H1 (cell line): ENCODE data around the gene ELAPOR2. TPM values are rescaled to one million over a fixed set of nuclear protein-coding genes. Genes with fewer than 3 reads are reported as not detected.

Experiments
- POLR2AphosphoS5 ChIP-seq: IDR thresholded peaks from 2 replicates; pipeline ENCODE4 v1.6.1; 2011; ENCODE audit warnings: low read depth, low read length
- RAD21 ChIP-seq, 2 experiments: IDR thresholded peaks in 1 of 2; conservative IDR thresholded peaks in 1 of 2; 2 replicates each; pipeline ENCODE4 v1.6.1; 2011; ENCODE audit warnings: low read depth in 2 of 2, low read length in 2 of 2, improper control_type of control experiment in 1 of 2, inconsistent platforms in 1 of 2, mild to moderate bottlenecking in 1 of 2, moderate library complexity in 1 of 2
- polyA plus RNA-seq, 7 experiments: library from polyadenylated mRNA; depleted of rRNA in 3 of 7; stranded (reverse) in 5 of 7; unstranded in 2 of 7; fragments of >200 nt in 5 of 7; fragments of 200-250 nt in 2 of 7; gene quantifications; 1 replicate in 5 of 7; 2 replicates in 1 of 7; 4 replicates in 1 of 7; pipeline versions ENCODE4 v1.2.1 to v1.2.3, GENCODE V29; 2011 to 2013; ENCODE audit warnings: missing spikeins in 2 of 7, mixed read lengths in 2 of 7
- total RNA-seq: library from RNA; stranded (reverse); fragmentation: NEBNext Ultra II Directional; extraction: Animal tissue kit (Norgen Biotek cat#: 25700); gene quantifications from 2 replicates; pipeline ENCODE4 v1.2.1, GENCODE V29; 2021

ELAPOR2 gene
- total and polyA plus RNA-seq, 2 of the 8 experiments (the other 6 are each of a cell fraction or from before 2014, with no cell fraction given), result 12.9 to 32.9 TPM

- TF ChIP-seq RAD21 (IDR thresholded peaks at IDR 0.05 in 1 of 2, conservative IDR thresholded peaks at IDR 0.05 in 1 of 2; ENCODE audit: low read depth in 2 of 2, low read length in 2 of 2) (0 out of 4 replicates have a peak, but pooled peaks of 1 of the 2 experiments have one; percentile 8), POLR2AphosphoS5 (no peak)
Observed at GRCh38 chr7:87013840-87014190, 45.6 kb downstream of the ELAPOR2 start (continued).
